Stimulated activated CD8-positive, alpha-beta memory T cell treated with anti-CD3 and anti-CD28 coated beads, Interleukin-15, amount 100 ng/mL, for 4 hours (primary cell): ENCODE data around the gene ITPKB.

Experiments
- DNase-seq, 2 donors: peaks; one replicate each; pipeline ENCODE4 v3.0.0-alpha.2; 2020; ENCODE audit warnings: low read depth in 2 of 2

ITPKB gene

GRCh38 chr1:226637147-226637935, 101.7 kb downstream of the ITPKB start:
- no peak for DNase-seq

GRCh38 chr1:226636847-226637096, 102.3 kb downstream of the ITPKB start:
- no peak for DNase-seq

- no peak for DNase-seq
These were observed 103.6 kb downstream of the ITPKB start for GRCh38 chr1:226635456-226635941.

- no peak for DNase-seq
These were observed 104.4 kb downstream of the ITPKB start for GRCh38 chr1:226634611-226635246.

- peak; percentile 63 to 66 for DNase-seq
These were observed 104.9 kb downstream of the ITPKB start for GRCh38 chr1:226634166-226634588.

- DNase-seq, result no peak
These were observed 105.4 kb downstream of the ITPKB start for GRCh38 chr1:226633541-226634165.

GRCh38 chr1:226632922-226633351, 106.1 kb downstream of the ITPKB start:
- DNase-seq, result no peak

- DNase-seq, result no peak
These were observed 106.8 kb downstream of the ITPKB start for GRCh38 chr1:226632169-226632879.

- no peak for DNase-seq
These were observed 107.7 kb downstream of the ITPKB start for GRCh38 chr1:226631229-226632000.

GRCh38 chr1:226630592-226630991, 108.5 kb downstream of the ITPKB start:
- DNase-seq, result no peak

- no peak for DNase-seq
These were observed 109.1 kb downstream of the ITPKB start for GRCh38 chr1:226629896-226630550.

GRCh38 chr1:226629210-226629895, 109.7 kb downstream of the ITPKB start:
- DNase-seq, result no peak

- no peak for DNase-seq
These were observed 110.4 kb downstream of the ITPKB start for GRCh38 chr1:226628612-226629155.

GRCh38 chr1:226627924-226628611, 111.0 kb downstream of the ITPKB start:
- no peak for DNase-seq

- no peak for DNase-seq
These were observed 111.9 kb downstream of the ITPKB start for GRCh38 chr1:226627050-226627755.

GRCh38 chr1:226626577-226626956, 112.5 kb downstream of the ITPKB start:
- peak; percentile 54 to 66 for DNase-seq

- no peak for DNase-seq
These were observed 113.1 kb downstream of the ITPKB start for GRCh38 chr1:226625832-226626576.

- no peak for DNase-seq
These were observed 113.8 kb downstream of the ITPKB start for GRCh38 chr1:226625326-226625725.
